Measurements from ENCODE around the gene HSDL2.
"Not testable (repeated sequence)": the region's sequence is repeated elsewhere in the genome, so short reads cannot be mapped to it uniquely, and the experiment has no call there.

HSDL2 gene

DNA sequence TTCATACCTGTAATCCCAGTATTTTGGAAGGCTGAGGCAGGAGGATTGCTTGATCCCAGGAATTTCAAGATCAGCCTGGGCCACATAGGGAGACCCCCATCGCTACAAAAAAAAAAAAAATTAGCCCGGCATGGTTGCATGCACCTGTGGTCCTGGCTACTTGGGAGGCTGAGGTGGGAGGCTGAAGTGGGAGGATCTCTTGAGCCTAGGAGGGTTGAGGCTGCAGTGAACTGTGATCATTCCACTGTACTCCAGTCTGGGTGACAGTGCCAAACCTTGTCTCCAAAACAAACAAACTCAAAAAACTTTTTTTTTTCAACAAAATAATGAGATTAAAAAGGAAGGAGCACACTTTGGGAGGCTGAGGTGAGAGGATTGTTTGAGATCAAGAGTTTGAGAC lies 120.9 kb downstream of the HSDL2 start:
- no peak for DNase-seq (ENCODE audit: low read depth, low spot score)

DNA sequence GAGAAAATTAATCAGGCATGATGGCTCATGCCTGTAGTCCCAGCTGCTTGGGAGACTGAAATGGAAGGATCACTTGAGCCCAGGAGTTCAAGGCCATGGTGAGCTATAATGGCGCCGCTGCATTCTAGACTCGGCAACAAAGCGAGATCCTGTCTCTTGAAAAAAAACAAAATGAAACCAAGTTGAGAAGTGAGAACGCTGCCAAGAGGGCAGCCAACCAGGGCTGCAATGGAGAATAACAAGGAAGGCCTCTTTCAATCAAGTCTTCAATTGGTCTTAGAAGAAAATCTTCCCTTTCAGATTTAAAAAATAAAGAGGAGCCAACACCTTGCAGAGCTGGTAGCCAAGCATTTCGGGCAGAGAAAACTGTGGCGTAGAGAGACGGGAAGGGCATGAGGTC lies 121.4 kb downstream of the HSDL2 start:
- DNase-seq (ENCODE audit: low read depth, low spot score): no peak

DNA sequence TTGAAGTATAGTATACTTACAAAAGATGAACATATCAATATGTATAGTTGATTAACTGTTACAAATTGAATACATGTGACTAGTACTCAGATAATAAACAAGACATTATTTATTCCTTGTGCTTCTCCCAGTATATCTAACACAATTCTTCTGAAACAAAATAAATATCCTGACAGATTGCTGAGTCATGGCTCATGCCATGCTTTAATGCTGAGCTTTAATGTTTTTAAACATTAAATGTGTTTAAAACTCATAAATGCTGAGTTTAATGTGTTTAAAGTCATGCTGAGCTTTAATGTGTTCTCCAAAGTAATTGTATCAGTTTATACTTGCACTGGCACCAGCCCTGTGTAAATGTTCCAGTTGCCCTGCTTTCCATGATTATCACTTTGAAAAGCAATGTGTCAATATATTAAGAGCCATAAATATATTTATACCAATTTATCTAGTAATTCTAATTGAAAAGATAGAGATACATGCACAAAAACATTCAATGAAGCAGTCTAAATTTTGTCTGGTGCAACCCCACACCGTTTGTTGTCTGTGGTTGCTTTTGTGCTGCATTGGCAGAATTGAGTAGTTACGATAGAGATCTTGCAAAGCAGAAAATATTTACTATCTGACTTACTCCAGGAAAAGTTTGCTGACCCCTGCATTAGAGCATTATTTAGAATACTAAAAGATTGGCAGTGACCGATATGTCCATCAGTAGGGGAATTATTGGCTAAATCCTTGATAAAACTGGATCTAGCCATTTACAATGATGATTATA lies 122.5 kb downstream of the HSDL2 start:
- no peak for DNase-seq (ENCODE audit: low read depth, low spot score)

DNA sequence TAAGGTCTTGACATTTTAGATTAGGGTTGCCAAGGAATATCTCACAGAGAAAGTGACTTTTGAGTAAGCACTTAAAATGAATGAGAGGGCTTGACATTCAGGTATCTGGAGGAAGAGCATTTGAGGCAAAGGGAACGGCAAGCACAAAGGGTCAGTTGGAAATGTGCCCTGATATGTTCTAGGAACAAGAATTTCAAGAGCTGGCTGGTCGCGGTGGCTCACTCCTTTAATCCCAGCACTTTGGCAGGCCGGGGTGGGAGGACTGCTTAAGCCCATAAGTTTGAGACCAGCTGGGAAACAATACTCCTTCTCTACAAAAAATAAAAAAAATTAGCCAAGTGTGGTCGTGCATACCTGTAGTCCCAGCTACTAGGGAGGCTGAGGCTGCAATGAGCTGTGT lies 123.3 kb downstream of the HSDL2 start:
- DNase-seq (ENCODE audit: low read depth, low spot score): no peak

DNA sequence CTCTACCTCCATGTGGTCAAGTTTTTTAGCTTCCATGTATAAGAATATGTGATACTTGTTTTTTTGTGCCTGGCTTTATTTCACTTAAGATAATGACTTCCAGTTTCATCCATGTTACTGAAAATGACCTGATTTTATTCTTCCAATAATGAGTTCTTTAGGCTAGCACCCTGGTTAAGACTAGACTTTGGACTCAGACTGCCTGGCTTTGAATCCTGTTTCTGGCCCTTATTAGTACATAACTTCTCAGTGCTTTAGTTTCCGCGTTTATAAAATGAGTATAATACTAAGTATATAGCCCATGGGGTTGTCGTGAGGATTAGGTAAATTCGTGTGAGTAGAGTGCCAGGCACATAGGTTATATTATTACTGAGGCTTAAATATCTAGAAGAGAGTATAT lies 125.2 kb downstream of the HSDL2 start:
- DNase-seq (ENCODE audit: low read depth, low spot score): no peak

DNA sequence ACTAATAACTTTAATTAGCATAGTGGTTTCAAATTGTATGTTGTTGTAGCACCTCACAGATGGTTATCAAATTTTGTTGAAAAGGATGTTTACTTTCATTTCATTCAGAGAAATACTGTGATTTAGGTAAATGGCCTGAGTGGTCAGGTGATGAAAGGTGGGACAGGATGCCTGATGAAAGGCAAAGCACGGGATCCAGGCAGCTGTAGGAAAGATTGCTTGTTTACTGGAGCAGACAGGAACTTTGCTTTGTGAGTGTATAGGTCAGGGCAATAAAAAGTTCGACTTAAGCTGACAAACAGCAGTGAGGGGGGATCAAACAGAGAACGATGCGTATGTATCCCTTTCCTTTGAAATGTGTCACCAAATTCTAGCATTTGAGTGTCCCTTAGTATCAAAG lies 125.7 kb downstream of the HSDL2 start:
- DNase-seq (ENCODE audit: low read depth, low spot score): no peak

DNA sequence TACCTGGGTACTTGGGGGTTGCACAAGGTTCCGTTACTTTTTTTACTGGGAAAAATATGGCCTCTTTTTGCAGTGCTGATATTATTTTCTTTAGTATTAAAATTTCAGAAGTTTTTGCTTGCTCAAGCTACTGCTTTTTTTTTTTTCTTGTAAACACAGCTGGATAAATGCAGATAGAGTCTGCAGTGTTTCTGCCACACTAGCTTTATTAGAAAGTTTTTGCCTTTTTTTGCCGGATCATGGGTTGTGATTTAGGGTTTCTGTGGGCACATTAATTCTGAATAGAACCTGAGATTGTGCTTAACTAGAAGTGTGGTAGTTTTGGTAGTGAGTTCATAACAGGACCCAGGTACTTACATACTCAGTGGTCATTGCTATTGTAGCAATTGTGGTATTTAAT lies 126.7 kb downstream of the HSDL2 start:
- DNase-seq (ENCODE audit: low read depth, low spot score): no peak

DNA sequence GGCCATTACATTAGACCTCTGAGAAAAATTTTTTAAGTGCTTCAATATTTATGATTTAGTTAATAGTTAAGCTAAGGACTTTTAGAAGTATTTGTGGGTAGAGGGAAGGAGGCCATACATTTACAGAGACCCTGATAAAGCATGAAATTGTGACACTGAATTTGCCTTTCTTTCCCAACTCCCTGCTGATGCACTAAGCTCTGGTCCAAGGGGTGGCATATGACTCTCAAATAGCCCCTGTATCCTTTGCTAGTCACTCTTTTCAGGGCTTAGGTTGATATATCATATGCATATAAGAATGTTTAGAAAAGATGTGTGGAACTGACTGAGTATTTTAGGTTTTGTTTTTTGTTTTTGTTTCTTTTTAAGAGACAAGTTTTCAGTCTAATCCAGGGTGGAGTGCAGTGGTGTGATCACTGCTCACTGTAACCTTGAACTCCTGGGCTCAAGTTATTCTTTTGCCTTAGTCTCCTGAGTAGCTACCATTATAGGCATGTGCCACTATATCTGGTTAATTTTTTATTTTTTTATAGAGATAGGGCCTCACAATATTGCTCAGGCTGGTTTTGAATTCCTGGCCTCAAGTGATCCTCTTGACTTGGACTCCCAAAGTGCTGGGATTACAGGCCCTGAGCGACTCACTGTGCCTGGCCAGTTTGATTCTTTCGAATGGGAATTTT lies 127.2 kb downstream of the HSDL2 start:
- no peak for DNase-seq (ENCODE audit: low read depth, low spot score)

DNA sequence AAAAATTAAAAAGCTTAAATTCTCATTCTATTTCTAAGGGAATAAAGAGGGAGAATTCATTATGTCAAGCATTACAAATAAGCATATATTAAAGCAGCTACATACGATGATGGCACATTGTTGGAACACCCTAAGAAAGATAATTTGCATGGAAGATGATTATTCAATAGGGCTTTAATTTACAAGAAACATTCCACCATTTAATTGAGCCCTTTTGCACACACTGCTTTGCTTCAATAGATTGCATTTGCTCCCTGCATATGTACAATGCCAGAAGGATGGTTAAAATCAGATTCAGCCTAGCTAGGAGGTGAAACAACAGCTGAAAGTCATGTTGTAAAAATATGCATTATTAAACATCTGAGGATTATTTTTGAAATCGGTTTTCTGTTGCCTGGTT lies 128.5 kb downstream of the HSDL2 start:
- no peak for DNase-seq (ENCODE audit: low read depth, low spot score)

DNA sequence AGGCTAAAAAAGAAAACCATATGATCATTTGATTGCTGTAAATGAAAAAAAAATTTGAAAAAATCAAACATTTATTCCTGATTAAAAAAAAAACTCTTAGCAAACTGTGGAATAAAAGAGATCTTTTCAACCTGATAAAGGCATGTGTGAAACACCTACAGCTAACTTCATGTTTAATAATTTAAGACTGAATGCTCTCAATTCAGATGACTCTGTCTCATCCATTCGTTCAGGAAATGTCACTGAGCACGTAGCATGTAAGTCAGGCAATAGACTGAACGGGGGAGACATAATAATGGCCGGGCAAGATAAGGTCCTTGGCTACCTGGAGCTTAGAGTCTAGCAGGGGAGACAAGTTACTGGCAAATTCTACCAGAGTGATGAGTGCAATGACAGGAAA lies 132.5 kb downstream of the HSDL2 start:
- not testable (repeated sequence) for DNase-seq (ENCODE audit: low read depth, low spot score)

DNA sequence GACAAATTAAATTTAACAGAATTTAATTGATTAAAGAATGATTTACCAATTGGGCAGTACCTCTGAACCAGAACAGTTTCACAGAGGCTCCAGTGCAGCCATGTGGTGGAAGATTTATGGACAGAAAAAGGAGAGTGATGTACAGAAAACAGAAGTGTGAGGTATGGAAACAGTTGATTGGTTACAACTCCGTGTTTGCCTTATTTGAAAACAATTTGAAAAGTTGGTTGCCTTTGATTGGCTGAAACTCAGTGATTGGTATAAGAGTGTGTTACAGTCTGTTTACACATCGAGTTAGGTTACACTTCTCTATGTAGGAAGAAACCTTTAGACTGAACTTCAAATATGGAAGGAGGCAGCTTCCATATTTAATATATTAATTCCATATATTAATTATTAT lies 136.9 kb downstream of the HSDL2 start:
- DNase-seq (ENCODE audit: low read depth, low spot score): no peak

DNA sequence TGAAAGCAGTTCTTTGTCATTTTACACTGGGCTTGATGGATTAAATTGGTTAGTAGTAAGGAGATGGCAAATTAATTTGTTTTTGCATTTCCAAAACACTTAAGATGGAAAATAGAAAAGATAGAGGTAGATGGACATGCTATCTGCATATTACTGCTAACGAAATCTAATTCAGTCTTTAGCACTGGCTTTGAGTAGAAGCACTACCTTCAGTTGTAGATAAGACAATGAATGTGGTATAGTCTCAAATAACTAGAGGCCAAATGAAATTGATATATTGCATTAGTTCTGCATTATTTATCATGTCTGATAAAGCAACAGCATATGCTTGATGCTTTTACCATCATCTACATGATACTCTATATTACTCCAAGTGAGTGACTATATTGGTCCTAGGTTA lies 140.2 kb downstream of the HSDL2 start:
- DNase-seq (ENCODE audit: low read depth, low spot score): no peak

DNA sequence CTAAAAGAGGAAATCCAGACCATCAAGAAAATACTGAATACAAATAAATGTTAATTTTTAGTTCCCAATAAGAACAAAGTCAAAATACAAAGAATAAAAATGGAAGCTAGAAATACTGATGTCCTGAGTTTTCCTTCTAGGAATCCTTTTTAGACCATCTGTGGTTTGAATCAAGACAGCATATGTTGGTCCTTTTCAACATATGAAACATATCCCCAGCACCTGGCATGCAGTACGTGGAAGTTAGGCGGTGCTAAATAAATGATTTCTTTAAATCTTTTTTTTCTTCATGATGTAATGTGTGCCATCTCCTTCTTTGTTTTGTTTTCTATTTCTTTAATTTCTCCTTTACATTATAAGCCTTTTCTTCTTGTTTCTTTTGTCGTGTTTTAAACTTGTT lies 140.7 kb downstream of the HSDL2 start:
- no peak for DNase-seq (ENCODE audit: low read depth, low spot score)

All from iPS DF 19.7 (cell line).